ENCODE data around the gene P2RY14. TPM values are rescaled to one million over a fixed set of nuclear protein-coding genes. Genes with fewer than 3 reads are reported as not detected.

Gene P2RY14
- total RNA-seq, 6 experiments from 2014 or later, result not detected

- Mint-ChIP-seq H3K27ac (no peak overlapping the region), H3K9me3 (no peaks in the 10 kb centered on the region), H3K4me3 (no peak overlapping the region), H3K36me3 (ENCODE audit: low read depth) (no peaks in the 10 kb centered on the region), H3K27me3 (ENCODE audit: insufficient read depth) (no peaks in the 10 kb centered on the region), H3K4me1 (ENCODE audit: low read depth) (peaks cover 10% of the 10 kb centered on the region)
- DNase-seq, result no peak
- TF ChIP-seq CTCF (IDR thresholded peaks at IDR 0.05), result no peak
Observed at GRCh38 chr3:151201051-151201730, 77.2 kb downstream of the P2RY14 start.

- TF ChIP-seq CTCF (IDR thresholded peaks at IDR 0.05), result no peak
- Mint-ChIP-seq H3K36me3 (ENCODE audit: low read depth) (no peaks in the 10 kb centered on the region), H3K27ac (no peak overlapping the region), H3K9me3 (no peaks in the 10 kb centered on the region), H3K4me3 (no peak overlapping the region), H3K4me1 (ENCODE audit: low read depth) (peaks cover 10% of the 10 kb centered on the region), H3K27me3 (ENCODE audit: insufficient read depth) (no peaks in the 10 kb centered on the region)
- DNase-seq, result no peak
Observed at GRCh38 chr3:151200586-151200985, 77.8 kb downstream of the P2RY14 start.

- Mint-ChIP-seq H3K9me3 (no peaks in the 10 kb centered on the region), H3K27ac (no peak overlapping the region), H3K4me1 (ENCODE audit: low read depth) (peaks cover 10% of the 10 kb centered on the region), H3K4me3 (no peak overlapping the region), H3K27me3 (ENCODE audit: insufficient read depth) (no peaks in the 10 kb centered on the region), H3K36me3 (ENCODE audit: low read depth) (no peaks in the 10 kb centered on the region)
- TF ChIP-seq CTCF (IDR thresholded peaks at IDR 0.05), result no peak
- DNase-seq, result no peak
Observed at GRCh38 chr3:151199554-151200438, 78.5 kb downstream of the P2RY14 start.

GRCh38 chr3:151198849-151199248 lies 79.5 kb downstream of the P2RY14 start:
- DNase-seq, result no peak
- Mint-ChIP-seq H3K4me3 (no peak overlapping the region), H3K4me1 (ENCODE audit: low read depth) (peaks cover 10% of the 10 kb centered on the region), H3K36me3 (ENCODE audit: low read depth) (no peaks in the 10 kb centered on the region), H3K9me3 (no peaks in the 10 kb centered on the region), H3K27ac (no peak overlapping the region), H3K27me3 (ENCODE audit: insufficient read depth) (no peaks in the 10 kb centered on the region)
- no peak for TF ChIP-seq CTCF (IDR thresholded peaks at IDR 0.05)

- no peak overlapping the region for H3K4me3 Mint-ChIP-seq
- H3K4me1 Mint-ChIP-seq (ENCODE audit: low read depth), result peaks cover 10% of the 10 kb centered on the region
- no peaks in the 10 kb centered on the region for H3K27me3 Mint-ChIP-seq (ENCODE audit: insufficient read depth)
- no peak overlapping the region for H3K27ac Mint-ChIP-seq
- no peak for TF ChIP-seq CTCF (IDR thresholded peaks at IDR 0.05)
- DNase-seq, result peak; percentile 25
- no peaks in the 10 kb centered on the region for H3K9me3 Mint-ChIP-seq
- H3K36me3 Mint-ChIP-seq (ENCODE audit: low read depth), result no peaks in the 10 kb centered on the region
Observed at GRCh38 chr3:151197981-151198767, 80.2 kb downstream of the P2RY14 start.

All from HFFc6 (cell line).